Endothelial cell of umbilical vein (primary cell): ENCODE data around the gene MDM1. TPM values are rescaled to one million over a fixed set of nuclear protein-coding genes. Genes with fewer than 3 reads are reported as not detected.

Experiments
- BruUV-seq: library from RNA; stranded (reverse); fragments of 400-500 nt; replicated peaks from 2 replicates; lab custom pipeline; 2021; lab: Mats Ljungman, UMichigan
- CTCF ChIA-PET: fragments of 300-600, 350-600 bp; sonication (Branson Sonifier 250); formaldehyde crosslinking; loops from one replicate; lab custom pipeline; 2021; ENCODE audit warnings: antibody characterized with exemption, inconsistent platforms; lab: Charles Lee
- POLR2A ChIA-PET: fragments of 300-600, 350-600 bp; sonication (Branson Sonifier 250); formaldehyde crosslinking; loops from one replicate; lab custom pipeline; 2021; ENCODE audit warnings: antibody characterized with exemption, inconsistent platforms; lab: Charles Lee
- DNase-seq: peaks from one replicate; pipeline ENCODE4 v3.0.0-alpha.2; 2011; ENCODE audit warnings: low read depth, low spot score
- FAIRE-seq: peaks from 2 replicates; lab custom pipeline; 2011; peaks lifted over from hg19 to GRCh38; lab: Jason Lieb, UNC
- H2AFZ ChIP-seq: 2 replicates; pipeline ENCODE4 v1.6.0; 2012; ENCODE audit warnings: low read depth, low read length, control low read depth, inconsistent platforms
- H3K27ac ChIP-seq: 2 replicates; pipeline ENCODE4 v1.5.1; 2011; ENCODE audit warnings: low read depth, mild to moderate bottlenecking, control low read depth, low read length, moderate library complexity; ENCODE audit not compliant: insufficient read depth
- H3K27me3 ChIP-seq, 2 experiments: 2 replicates each; pipeline versions ENCODE4 v1.6.0 to v1.6.1; 2011; ENCODE audit warnings: low read length in 2 of 2, mixed read lengths in 1 of 2; ENCODE audit not compliant: control insufficient read depth in 2 of 2, insufficient read depth in 2 of 2
- H3K36me3 ChIP-seq, 2 experiments: 2 replicates in 1 of 2; 3 replicates in 1 of 2; pipeline ENCODE4 v1.5.1; 2011; ENCODE audit warnings: low read length in 2 of 2, mild to moderate bottlenecking in 1 of 2, moderate library complexity in 1 of 2; ENCODE audit not compliant: control insufficient read depth in 2 of 2, insufficient read depth in 2 of 2; ENCODE audit errors: extremely low read depth in 1 of 2
- H3K4me1 ChIP-seq: 3 replicates; pipeline ENCODE4 v1.5.1; 2011; ENCODE audit warnings: mild to moderate bottlenecking, low read length; ENCODE audit not compliant: control insufficient read depth, insufficient read depth; ENCODE audit errors: extremely low read depth
- H3K4me2 ChIP-seq: 2 replicates; pipeline ENCODE4 v1.6.1; 2011; ENCODE audit warnings: low read length, control low read depth, mixed read lengths; ENCODE audit not compliant: insufficient read depth
- H3K4me3 ChIP-seq, 3 experiments: fragments of 200-600 bp in 1 of 3; sonication (generic), shearing (Covaris generic) in 1 of 3; replicated peaks in 1 of 3; 2 replicates each; pipeline ENCODE4 v1.5.1; 2011 to 2016; ENCODE audit warnings: control low read depth in 3 of 3, low read length in 3 of 3, mild to moderate bottlenecking in 2 of 3, inconsistent platforms in 1 of 3, low read depth in 1 of 3, moderate library complexity in 1 of 3; ENCODE audit not compliant: insufficient read depth in 1 of 3
- H3K79me2 ChIP-seq: 2 replicates; pipeline ENCODE4 v1.6.0; 2012; ENCODE audit warnings: low read length, inconsistent platforms; ENCODE audit not compliant: control insufficient read depth, insufficient read depth
- H3K9ac ChIP-seq: replicated peaks from 2 replicates; pipeline ENCODE3; 2011; ENCODE audit warnings: low read length, control low read depth; ENCODE audit not compliant: insufficient read depth; ENCODE audit errors: extremely low read depth
- H3K9me1 ChIP-seq: replicated peaks from 3 replicates; pipeline ENCODE4 v1.6.0; 2011; ENCODE audit warnings: mild to moderate bottlenecking, low read length; ENCODE audit not compliant: control insufficient read depth, insufficient read depth; ENCODE audit errors: extremely low read depth
- H3K9me3 ChIP-seq: replicated peaks from 2 replicates; pipeline ENCODE4 v1.5.1; 2012; ENCODE audit warnings: low read length, inconsistent platforms; ENCODE audit not compliant: control insufficient read depth, insufficient read depth
- H4K20me1 ChIP-seq: replicated peaks from 2 replicates; pipeline ENCODE3; 2011; ENCODE audit warnings: mild to moderate bottlenecking, low read length; ENCODE audit not compliant: control insufficient read depth, insufficient read depth; ENCODE audit errors: extremely low read depth
- EZH2 ChIP-seq: IDR thresholded peaks from 2 replicates; pipeline ENCODE4 v1.6.1; 2012; ENCODE audit warnings: borderline replicate concordance, low read depth, mild to moderate bottlenecking, moderate library complexity, low read length, inconsistent platforms; ENCODE audit not compliant: severe bottlenecking
- FOS ChIP-seq: IDR thresholded peaks from 2 replicates; pipeline ENCODE4 v1.6.1; 2011; ENCODE audit warnings: mild to moderate bottlenecking, low read length, moderate library complexity, borderline replicate concordance; ENCODE audit not compliant: insufficient read depth
- GATA2 ChIP-seq: IDR thresholded peaks from 2 replicates; pipeline ENCODE4 v1.7.0; 2011; ENCODE audit warnings: low read depth, mild to moderate bottlenecking, moderate library complexity, mixed read lengths, low read length; ENCODE audit not compliant: insufficient read length, insufficient read depth
- JUN ChIP-seq: IDR thresholded peaks from 2 replicates; pipeline ENCODE4 v1.6.1; 2011; ENCODE audit warnings: borderline replicate concordance, low read depth; ENCODE audit not compliant: insufficient read length, insufficient read depth
- MYC ChIP-seq: IDR thresholded peaks from one replicate; pipeline ENCODE4 v1.6.1; 2011; ENCODE audit warnings: mild to moderate bottlenecking, low read depth, low read length
- POLR2A ChIP-seq: IDR thresholded peaks from 2 replicates; pipeline ENCODE4 v1.6.1; 2012; ENCODE audit warnings: low read depth, mild to moderate bottlenecking, control low read depth, low read length
- POLR2AphosphoS5 ChIP-seq: IDR thresholded peaks from 2 replicates; pipeline ENCODE4 v1.6.1; 2012; ENCODE audit warnings: low read depth, mild to moderate bottlenecking, control low read depth, low read length, moderate library complexity; ENCODE audit not compliant: insufficient read depth
- dilution Hi-C: fragments of 300-500 bp; cut with MboI; formaldehyde crosslinking; loops from one replicate; pipeline ENCODE4 v1.15.0; 2019; ENCODE audit warnings: low sequenced_read_pairs; ENCODE audit not compliant: extremely low pct_ligation_motif_present
- intact Hi-C: fragments of 100-400 bp; cut with micrococcal nuclease; formaldehyde crosslinking; loops from one replicate; pipeline ENCODE4 v1.10.0; 2022
- polyA plus RNA-seq, 4 experiments: library from polyadenylated mRNA; depleted of rRNA in 3 of 4; stranded (reverse) in 3 of 4; unstranded in 1 of 4; fragments of >200 nt; gene quantifications; 2 replicates each; pipeline versions ENCODE4 v1.2.1 to v1.2.3, GENCODE V29; 2011 to 2012; ENCODE audit warnings: missing spikeins in 1 of 4
- total RNA-seq: library from RNA; stranded (reverse); gene quantifications from 2 replicates; pipeline ENCODE4 v1.2.3, GENCODE V29; 2021
- TF ChIP-seq, protein P1 (sequence below): IDR thresholded peaks from 2 replicates; pipeline ENCODE4 v1.6.1; 2011; ENCODE audit not compliant: insufficient read depth, insufficient read length
- TF ChIP-seq, protein P2 (sequence below), 2 donors: IDR thresholded peaks; 1 replicate in 1 of 2; 2 replicates in 1 of 2; pipeline ENCODE4 v1.5.1; 2011; ENCODE audit warnings: low read length in 2 of 2, mild to moderate bottlenecking in 2 of 2, moderate library complexity in 2 of 2, control low read depth in 1 of 2, inconsistent platforms in 1 of 2, low read depth in 1 of 2; ENCODE audit not compliant: insufficient read depth in 1 of 2; ENCODE audit errors: extremely low read depth in 1 of 2

Gene MDM1
- total and polyA plus RNA-seq, 2 donors (not counting 3 experiments of a cell fraction or from before 2014, with no cell fraction given): 4.3 to 12.5 TPM

DNA sequence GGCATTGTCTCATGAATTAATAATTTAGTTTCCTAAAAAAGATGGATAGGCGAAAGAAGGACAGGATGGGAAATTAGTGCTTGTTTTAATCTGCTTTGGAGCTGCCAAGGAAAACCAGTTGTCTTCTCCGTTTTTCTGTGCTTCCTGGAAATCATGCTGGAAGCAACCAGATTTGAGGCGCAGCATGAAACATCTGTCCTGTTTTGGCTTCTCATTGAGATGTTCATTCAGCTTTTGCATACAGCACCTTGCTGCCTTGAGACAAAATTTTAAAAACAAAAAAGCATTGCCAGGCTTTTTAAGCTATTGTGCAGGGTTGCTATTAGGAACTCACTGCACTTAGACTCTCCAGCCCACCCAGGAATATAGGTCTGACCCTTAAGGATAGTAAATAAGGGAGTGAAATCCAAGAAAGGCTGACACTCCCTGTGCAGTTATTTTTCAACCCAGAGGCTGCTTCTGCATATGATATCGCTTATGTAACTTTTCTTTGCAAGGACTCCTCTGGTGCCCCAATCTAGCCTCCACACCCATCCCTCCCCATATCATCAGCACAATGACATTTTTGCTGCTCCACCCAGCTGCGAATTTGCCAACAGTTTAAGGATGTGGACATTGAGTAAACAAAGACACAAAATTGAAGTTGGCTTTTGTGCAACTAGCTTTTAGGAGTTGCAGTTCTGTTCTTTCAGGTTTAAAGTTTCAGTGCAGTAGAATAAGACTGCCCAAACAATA lies 46.9 kb upstream of the MDM1 start:
- Histone ChIP-seq H2AFZ (no peak overlapping the region), H3K79me2 (no peaks in the 10 kb centered on the region), H3K4me1 (no peaks in the 10 kb centered on the region), H4K20me1 (no peaks in the 10 kb centered on the region), H3K9me1 (no peaks in the 10 kb centered on the region), H3K9ac (no peak overlapping the region), H3K27me3 (peaks cover 9 to 17% of the 10 kb centered on the region in 2 experiments), H3K4me3 (no peak overlapping the region), H3K9me3 (no peaks in the 10 kb centered on the region), H3K4me2 (no peak overlapping the region), H3K27ac (no peak overlapping the region), H3K36me3 (no peaks in the 10 kb centered on the region)
- dilution Hi-C loops: no loop called here
- FAIRE-seq (no peak), DNase-seq (no peak)
- POLR2A ChIA-PET: no interaction called here
- TF ChIP-seq FOS: no peak
- no peak for TF ChIP-seq POLR2AphosphoS5
- TF ChIP-seq, protein P1, sequence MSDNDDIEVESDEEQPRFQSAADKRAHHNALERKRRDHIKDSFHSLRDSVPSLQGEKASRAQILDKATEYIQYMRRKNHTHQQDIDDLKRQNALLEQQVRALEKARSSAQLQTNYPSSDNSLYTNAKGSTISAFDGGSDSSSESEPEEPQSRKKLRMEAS: no peak
- no peak for TF ChIP-seq EZH2
- no peak for TF ChIP-seq JUN
- TF ChIP-seq, protein P2, sequence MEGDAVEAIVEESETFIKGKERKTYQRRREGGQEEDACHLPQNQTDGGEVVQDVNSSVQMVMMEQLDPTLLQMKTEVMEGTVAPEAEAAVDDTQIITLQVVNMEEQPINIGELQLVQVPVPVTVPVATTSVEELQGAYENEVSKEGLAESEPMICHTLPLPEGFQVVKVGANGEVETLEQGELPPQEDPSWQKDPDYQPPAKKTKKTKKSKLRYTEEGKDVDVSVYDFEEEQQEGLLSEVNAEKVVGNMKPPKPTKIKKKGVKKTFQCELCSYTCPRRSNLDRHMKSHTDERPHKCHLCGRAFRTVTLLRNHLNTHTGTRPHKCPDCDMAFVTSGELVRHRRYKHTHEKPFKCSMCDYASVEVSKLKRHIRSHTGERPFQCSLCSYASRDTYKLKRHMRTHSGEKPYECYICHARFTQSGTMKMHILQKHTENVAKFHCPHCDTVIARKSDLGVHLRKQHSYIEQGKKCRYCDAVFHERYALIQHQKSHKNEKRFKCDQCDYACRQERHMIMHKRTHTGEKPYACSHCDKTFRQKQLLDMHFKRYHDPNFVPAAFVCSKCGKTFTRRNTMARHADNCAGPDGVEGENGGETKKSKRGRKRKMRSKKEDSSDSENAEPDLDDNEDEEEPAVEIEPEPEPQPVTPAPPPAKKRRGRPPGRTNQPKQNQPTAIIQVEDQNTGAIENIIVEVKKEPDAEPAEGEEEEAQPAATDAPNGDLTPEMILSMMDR (IDR thresholded peaks at IDR 0.05; ENCODE audit: extremely low read depth in 1 of 2, insufficient read depth in 1 of 2, low read depth in 1 of 2, low read length in 2 of 2): no peak
- TF ChIP-seq POLR2A: no peak
- no peak for TF ChIP-seq MYC
- no peak for TF ChIP-seq GATA2
- intact Hi-C loops: no loop called here
- CTCF ChIA-PET: interaction anchor here (0.9 to 1.5 kb wide), 5 partner anchors 14 to 27 kb away, joined by 3 to 6 read pairs (median 3); no protein-coding TSS in a partner anchor
- no TSS peak for BruUV-seq
